HL-60 (cell line): ENCODE data around the gene QSOX1.

Experiments used
- GABPA ChIP-seq: IDR thresholded peaks from 2 replicates; pipeline ENCODE4 v1.6.1; 2012; ENCODE audit warnings: low read depth
- POLR2AphosphoS5 ChIP-seq: IDR thresholded peaks from 2 replicates; pipeline ENCODE4 v1.6.1; 2012; ENCODE audit warnings: low read depth
- TF ChIP-seq, protein P1 (sequence below): IDR thresholded peaks from one replicate; pipeline ENCODE4 v1.5.1; 2011; ENCODE audit warnings: low read length, control low read depth, inconsistent platforms; ENCODE audit not compliant: insufficient read depth
- TF ChIP-seq, protein P2 (sequence below): IDR thresholded peaks from 2 replicates; pipeline ENCODE4 v1.6.1; 2012; ENCODE audit warnings: low read depth; ENCODE audit not compliant: insufficient replicate concordance

DNA sequence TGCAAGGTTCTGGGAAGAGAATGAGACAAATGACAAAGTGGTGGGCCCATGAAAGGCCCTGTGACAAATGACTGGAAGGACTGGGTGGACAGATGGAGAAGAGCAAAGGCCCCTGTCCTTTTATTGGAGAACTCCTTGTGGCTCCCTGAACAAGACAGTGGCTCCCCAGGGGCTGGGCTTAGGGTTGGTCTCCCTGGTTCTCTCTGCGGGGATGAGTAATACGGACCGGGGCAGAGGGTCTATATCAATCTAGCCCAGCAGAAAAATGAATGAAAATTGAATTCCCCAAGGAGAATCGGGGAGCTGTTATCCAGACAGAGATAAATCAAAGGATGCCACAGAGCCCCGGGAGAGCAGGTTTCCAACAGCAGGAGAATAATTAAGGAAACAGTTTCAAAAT, 70.2 kb downstream of the QSOX1 start:
- TF ChIP-seq, protein P1, sequence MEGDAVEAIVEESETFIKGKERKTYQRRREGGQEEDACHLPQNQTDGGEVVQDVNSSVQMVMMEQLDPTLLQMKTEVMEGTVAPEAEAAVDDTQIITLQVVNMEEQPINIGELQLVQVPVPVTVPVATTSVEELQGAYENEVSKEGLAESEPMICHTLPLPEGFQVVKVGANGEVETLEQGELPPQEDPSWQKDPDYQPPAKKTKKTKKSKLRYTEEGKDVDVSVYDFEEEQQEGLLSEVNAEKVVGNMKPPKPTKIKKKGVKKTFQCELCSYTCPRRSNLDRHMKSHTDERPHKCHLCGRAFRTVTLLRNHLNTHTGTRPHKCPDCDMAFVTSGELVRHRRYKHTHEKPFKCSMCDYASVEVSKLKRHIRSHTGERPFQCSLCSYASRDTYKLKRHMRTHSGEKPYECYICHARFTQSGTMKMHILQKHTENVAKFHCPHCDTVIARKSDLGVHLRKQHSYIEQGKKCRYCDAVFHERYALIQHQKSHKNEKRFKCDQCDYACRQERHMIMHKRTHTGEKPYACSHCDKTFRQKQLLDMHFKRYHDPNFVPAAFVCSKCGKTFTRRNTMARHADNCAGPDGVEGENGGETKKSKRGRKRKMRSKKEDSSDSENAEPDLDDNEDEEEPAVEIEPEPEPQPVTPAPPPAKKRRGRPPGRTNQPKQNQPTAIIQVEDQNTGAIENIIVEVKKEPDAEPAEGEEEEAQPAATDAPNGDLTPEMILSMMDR, result no peak
- no peak for TF ChIP-seq POLR2AphosphoS5
- TF ChIP-seq, protein P2, sequence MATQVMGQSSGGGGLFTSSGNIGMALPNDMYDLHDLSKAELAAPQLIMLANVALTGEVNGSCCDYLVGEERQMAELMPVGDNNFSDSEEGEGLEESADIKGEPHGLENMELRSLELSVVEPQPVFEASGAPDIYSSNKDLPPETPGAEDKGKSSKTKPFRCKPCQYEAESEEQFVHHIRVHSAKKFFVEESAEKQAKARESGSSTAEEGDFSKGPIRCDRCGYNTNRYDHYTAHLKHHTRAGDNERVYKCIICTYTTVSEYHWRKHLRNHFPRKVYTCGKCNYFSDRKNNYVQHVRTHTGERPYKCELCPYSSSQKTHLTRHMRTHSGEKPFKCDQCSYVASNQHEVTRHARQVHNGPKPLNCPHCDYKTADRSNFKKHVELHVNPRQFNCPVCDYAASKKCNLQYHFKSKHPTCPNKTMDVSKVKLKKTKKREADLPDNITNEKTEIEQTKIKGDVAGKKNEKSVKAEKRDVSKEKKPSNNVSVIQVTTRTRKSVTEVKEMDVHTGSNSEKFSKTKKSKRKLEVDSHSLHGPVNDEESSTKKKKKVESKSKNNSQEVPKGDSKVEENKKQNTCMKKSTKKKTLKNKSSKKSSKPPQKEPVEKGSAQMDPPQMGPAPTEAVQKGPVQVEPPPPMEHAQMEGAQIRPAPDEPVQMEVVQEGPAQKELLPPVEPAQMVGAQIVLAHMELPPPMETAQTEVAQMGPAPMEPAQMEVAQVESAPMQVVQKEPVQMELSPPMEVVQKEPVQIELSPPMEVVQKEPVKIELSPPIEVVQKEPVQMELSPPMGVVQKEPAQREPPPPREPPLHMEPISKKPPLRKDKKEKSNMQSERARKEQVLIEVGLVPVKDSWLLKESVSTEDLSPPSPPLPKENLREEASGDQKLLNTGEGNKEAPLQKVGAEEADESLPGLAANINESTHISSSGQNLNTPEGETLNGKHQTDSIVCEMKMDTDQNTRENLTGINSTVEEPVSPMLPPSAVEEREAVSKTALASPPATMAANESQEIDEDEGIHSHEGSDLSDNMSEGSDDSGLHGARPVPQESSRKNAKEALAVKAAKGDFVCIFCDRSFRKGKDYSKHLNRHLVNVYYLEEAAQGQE, result no peak
- no peak for TF ChIP-seq GABPA
